Stomach smooth muscle (tissue), 2 donors: ENCODE results near the gene NDUFS6.

ENCODE experiments used
- H3K27ac ChIP-seq: one replicate; pipeline ENCODE4 v1.7.0; 2013; ENCODE audit warnings: mild to moderate bottlenecking, low read length, inconsistent platforms
- H3K27me3 ChIP-seq, 2 donors: one replicate each; pipeline ENCODE4 v1.7.0; 2013; ENCODE audit warnings: low read length in 2 of 2; ENCODE audit not compliant: insufficient read depth in 2 of 2, control insufficient read depth in 1 of 2
- H3K36me3 ChIP-seq, 2 donors: one replicate each; pipeline ENCODE4 v1.7.0; 2013; ENCODE audit warnings: low read length in 2 of 2; ENCODE audit not compliant: control insufficient read depth in 2 of 2, insufficient read depth in 2 of 2
- H3K4me1 ChIP-seq: one replicate; pipeline ENCODE4 v1.7.0; 2013; ENCODE audit warnings: low read length; ENCODE audit not compliant: control insufficient read depth, insufficient read depth
- H3K4me3 ChIP-seq, 2 donors: one replicate each; pipeline ENCODE4 v1.7.0; 2013; ENCODE audit warnings: low read length in 2 of 2
- H3K9ac ChIP-seq, 2 donors: one replicate each; pipeline ENCODE4 v1.7.0; 2013; ENCODE audit warnings: low read length in 2 of 2, mild to moderate bottlenecking in 1 of 2
- H3K9me3 ChIP-seq, 2 donors: one replicate each; pipeline ENCODE4 v1.7.0; 2013; ENCODE audit warnings: low read length in 2 of 2; ENCODE audit not compliant: control insufficient read depth in 2 of 2
- donor health status: healthy.
- donor health status: Pancreatic carcinoma.

NDUFS6 gene

GRCh38 chr5:1799602-1800471, 1.4 kb upstream of the NDUFS6 start, which contains the start of gene MRPL36:
MRPL36 (minus strand) TSS chr5:1799837; CDS start chr5:1798935, 902 bp downstream.
- H3K4me3 ChIP-seq = peak within 1 kb of the TSS; percentile 86 to 94
- no peaks in the 10 kb centered on the region for H3K27me3 ChIP-seq
- H3K9ac ChIP-seq = peak within 1 kb of the TSS; percentile 61 to 75
- H3K9me3 ChIP-seq = no peaks in the 10 kb centered on the region
- peak within 1 kb of the TSS; percentile 58 for H3K27ac ChIP-seq
- H3K4me1 ChIP-seq = peaks cover 30% of the 10 kb centered on the region
- H3K36me3 ChIP-seq = peaks cover 33 to 40% of the 10 kb centered on the region in 2 donors

GRCh38 chr5:1800472-1801221, 560 bp upstream of the NDUFS6 start:
- peak overlapping the region; percentile 86 to 94 for H3K4me3 ChIP-seq
- no peaks in the 10 kb centered on the region for H3K9me3 ChIP-seq
- no peaks in the 10 kb centered on the region for H3K27me3 ChIP-seq
- H3K36me3 ChIP-seq = peaks cover 39 to 43% of the 10 kb centered on the region in 2 donors
- peak overlapping the region; percentile 58 for H3K27ac ChIP-seq
- peaks cover 30% of the 10 kb centered on the region for H3K4me1 ChIP-seq
- peak overlapping the region; percentile 51 to 86 for H3K9ac ChIP-seq

GRCh38 chr5:1801967-1802295, 724 bp downstream of the NDUFS6 start:
- Histone ChIP-seq H3K36me3 (peaks cover 44% of the 10 kb centered on the region in 2 donors), H3K9ac (peak overlapping the region; percentile 86 to 87), H3K4me1 (peaks cover 26% of the 10 kb centered on the region), H3K9me3 (no peaks in the 10 kb centered on the region), H3K4me3 (peak overlapping the region; percentile 86 to 94), H3K27me3 (no peaks in the 10 kb centered on the region), H3K27ac (no peak overlapping the region)

DNA sequence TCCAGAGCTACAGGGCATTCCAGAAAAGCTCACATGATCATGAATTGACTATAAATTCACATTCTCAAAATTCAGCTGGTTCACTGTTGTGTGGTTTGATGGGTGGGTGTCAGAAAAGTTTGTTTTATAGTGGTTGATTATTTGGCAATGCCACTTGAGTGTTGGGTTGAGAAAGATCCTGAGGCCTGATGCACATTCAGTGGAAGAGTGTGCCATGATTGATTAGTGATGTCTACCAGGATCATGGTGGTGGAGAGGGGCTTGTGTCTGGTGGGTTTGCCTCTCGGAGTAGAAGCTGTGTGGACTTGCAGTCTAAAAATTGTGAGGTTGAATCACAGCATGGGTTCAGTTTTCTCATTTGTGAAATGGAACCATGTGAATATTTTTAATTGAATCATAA, 2.0 kb downstream of the NDUFS6 start:
- peaks cover 15% of the 10 kb centered on the region for H3K4me1 ChIP-seq
- no peak overlapping the region for H3K4me3 ChIP-seq
- H3K36me3 ChIP-seq = peaks cover 37 to 44% of the 10 kb centered on the region in 2 donors
- H3K27ac ChIP-seq = no peak overlapping the region
- H3K27me3 ChIP-seq = no peaks in the 10 kb centered on the region
- H3K9me3 ChIP-seq = no peaks in the 10 kb centered on the region
- no peak overlapping the region for H3K9ac ChIP-seq

GRCh38 chr5:1804001-1804690, 2.9 kb downstream of the NDUFS6 start:
- no peak overlapping the region for H3K9ac ChIP-seq
- H3K4me1 ChIP-seq = peaks cover 8% of the 10 kb centered on the region
- H3K9me3 ChIP-seq = no peaks in the 10 kb centered on the region
- no peak overlapping the region for H3K4me3 ChIP-seq
- no peak overlapping the region for H3K27ac ChIP-seq
- H3K36me3 ChIP-seq = peaks cover 42 to 46% of the 10 kb centered on the region in 2 donors
- H3K27me3 ChIP-seq = no peaks in the 10 kb centered on the region

- H3K36me3 ChIP-seq = peaks cover 44 to 53% of the 10 kb centered on the region in 2 donors
- H3K27ac ChIP-seq = no peak overlapping the region
Observed at GRCh38 chr5:1805326-1805725, 4.1 kb downstream of the NDUFS6 start.

DNA sequence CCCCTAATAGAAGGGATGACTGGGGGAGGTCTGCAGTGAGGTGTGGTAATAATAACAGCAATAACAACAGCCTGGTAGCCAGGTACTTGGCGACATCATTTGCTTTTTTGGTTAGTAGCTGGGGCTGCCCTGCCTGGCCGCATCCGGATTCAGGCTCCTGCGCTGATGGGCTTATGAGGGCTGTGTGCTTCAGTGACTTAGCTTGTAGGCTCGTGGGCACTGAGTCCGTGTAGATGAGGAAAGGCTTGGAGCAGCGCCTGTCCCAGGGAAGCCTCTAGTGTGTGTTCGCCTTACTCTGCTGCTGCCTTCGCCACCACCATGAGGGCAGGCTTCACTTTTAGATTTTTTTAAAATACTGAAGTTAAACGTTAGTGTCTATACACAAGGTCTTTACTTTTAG, 4.5 kb downstream of the NDUFS6 start:
- Histone ChIP-seq H3K4me3 (no peak overlapping the region), H3K4me1 (peaks cover 4% of the 10 kb centered on the region), H3K27ac (no peak overlapping the region), H3K9me3 (no peaks in the 10 kb centered on the region), H3K27me3 (no peaks in the 10 kb centered on the region), H3K36me3 (peaks cover 48 to 56% of the 10 kb centered on the region in 2 donors), H3K9ac (no peak overlapping the region)

More at GRCh38 chr5:1805326-1805725, 4.1 kb downstream of the NDUFS6 start:
- no peaks in the 10 kb centered on the region for H3K27me3 ChIP-seq
- H3K9me3 ChIP-seq = no peaks in the 10 kb centered on the region
- peaks cover 8% of the 10 kb centered on the region for H3K4me1 ChIP-seq
- H3K4me3 ChIP-seq = no peak overlapping the region
- H3K9ac ChIP-seq = no peak overlapping the region

DNA sequence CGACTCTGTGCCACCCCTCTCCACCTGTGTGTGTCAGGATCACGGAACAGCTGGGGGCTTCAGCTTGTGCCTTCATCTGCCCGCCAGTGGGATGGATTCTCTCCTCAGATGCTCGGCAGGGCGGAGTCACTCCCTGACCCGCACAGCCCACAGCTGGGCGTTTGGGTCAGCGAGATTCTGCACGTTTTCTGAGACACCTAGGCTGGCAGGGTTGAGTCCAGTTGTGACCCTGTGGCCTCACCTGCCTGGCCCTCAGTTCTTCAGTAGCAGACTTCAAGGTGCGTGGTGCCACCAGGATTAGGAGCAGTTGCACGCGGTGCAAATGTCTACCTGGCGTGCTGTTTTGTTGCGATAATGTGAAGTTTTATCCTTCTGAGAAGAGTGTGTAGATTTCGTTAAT, 5.0 kb downstream of the NDUFS6 start:
- Histone ChIP-seq H3K4me3 (no peak overlapping the region), H3K36me3 (peaks cover 49 to 58% of the 10 kb centered on the region in 2 donors)

DNA sequence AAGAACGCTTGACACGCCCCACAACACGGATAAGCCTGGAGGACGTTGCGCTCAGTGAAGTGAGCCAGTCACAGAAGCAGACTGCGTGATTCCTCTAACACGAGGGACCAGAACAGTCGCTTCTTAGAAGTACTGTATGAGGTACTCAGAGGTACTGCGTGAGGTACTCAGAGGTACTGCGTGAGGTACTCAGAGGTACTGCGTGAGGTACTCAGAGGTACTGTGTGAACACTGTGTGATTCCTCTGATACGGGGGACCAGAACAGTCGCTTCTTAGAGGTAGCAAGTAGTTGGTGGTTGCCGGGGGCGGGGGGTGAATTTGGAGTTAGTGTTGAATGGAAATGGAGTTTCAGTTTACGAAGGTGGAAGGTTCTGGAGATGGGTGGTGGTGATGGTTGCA, 5.8 kb downstream of the NDUFS6 start:
- H3K36me3 ChIP-seq = peaks cover 49 to 64% of the 10 kb centered on the region in 2 donors
- H3K4me1 ChIP-seq = peaks cover 2% of the 10 kb centered on the region
- H3K27me3 ChIP-seq = no peaks in the 10 kb centered on the region
- no peak overlapping the region for H3K27ac ChIP-seq
- no peak overlapping the region for H3K4me3 ChIP-seq
- H3K9ac ChIP-seq = no peak overlapping the region
- H3K9me3 ChIP-seq = no peaks in the 10 kb centered on the region

More for the DNA sequence above, 5.0 kb downstream of the NDUFS6 start:
- peaks cover 2% of the 10 kb centered on the region for H3K4me1 ChIP-seq
- no peak overlapping the region for H3K27ac ChIP-seq
- no peaks in the 10 kb centered on the region for H3K27me3 ChIP-seq
- H3K9ac ChIP-seq = no peak overlapping the region
- no peaks in the 10 kb centered on the region for H3K9me3 ChIP-seq

DNA sequence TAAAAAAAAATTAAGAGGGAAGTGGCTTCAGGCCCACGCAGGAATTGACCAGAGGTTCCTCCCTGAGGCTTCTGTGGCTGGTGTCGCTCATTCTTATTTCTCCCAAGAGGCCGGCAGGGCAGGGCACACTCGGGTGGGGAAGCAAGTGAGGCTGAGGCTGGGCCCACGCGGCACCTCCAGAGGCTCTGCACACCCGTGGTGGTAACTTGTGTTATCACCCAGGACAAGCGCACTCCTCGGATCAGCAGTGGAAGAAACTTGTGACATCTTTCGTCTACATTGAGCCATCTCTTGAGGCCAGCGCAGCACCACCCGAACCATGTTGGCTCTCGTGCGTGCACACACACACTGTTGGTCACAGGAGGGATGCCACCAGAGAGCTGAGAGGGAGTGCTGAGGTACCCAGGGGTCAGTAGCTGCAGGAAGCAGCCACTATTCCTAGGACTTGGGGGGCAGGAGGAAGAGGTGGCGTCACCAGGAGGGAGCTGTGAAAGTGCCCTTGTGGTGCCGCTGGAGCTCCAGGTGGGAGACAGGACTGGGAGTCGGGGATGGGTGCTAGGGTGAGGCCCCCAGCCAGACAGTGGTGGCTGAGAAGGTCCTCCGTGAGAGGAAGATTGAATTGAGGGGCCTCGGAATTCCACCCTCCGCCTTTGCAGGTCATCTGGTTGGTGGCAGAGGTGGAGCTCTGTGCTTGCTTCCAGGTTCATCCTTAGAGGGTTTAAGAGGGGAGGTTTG, 6.4 kb downstream of the NDUFS6 start:
- Histone ChIP-seq H3K9me3 (no peaks in the 10 kb centered on the region), H3K4me3 (no peak overlapping the region), H3K27me3 (no peaks in the 10 kb centered on the region), H3K36me3 (peaks cover 49 to 64% of the 10 kb centered on the region in 2 donors), H3K27ac (no peak overlapping the region), H3K9ac (no peak overlapping the region), H3K4me1 (peaks cover 2% of the 10 kb centered on the region)
